Measurements from ENCODE around the gene AFF3. TPM values are rescaled to one million over a fixed set of nuclear protein-coding genes. Genes with fewer than 3 reads are reported as not detected.
A peak's percentile ranks its signal among the peaks of the same experiment; 100 is the strongest.

AFF3 gene
- total and polyA plus RNA-seq, 2 donors (not counting 3 experiments of a cell fraction or from before 2014, with no cell fraction given), result 0.06 to 0.07 TPM

DNA sequence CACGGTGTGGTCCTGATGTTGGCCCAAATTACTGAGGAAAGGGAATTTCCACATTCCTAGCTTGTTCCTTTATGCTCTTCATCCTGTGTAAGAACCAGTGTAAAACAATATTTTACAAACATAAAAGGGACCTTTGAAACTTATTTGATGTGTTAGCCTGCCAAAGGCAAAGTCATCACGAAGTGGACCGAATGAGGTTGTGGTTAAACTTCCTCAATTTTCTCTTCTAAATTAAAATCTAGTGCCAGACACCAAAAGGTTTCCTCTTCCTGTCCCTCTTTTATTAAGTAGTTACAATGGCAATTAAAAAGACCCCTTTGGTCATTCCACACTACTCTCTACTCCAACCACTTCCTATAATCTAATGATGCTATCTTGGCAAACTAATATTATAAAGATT lies 279.8 kb downstream of the AFF3 start:
- H3K79me2 ChIP-seq (ENCODE audit: control insufficient read depth, insufficient read depth, low read length), result no peaks in the 10 kb centered on the region
- H3K27me3 ChIP-seq (ENCODE audit: control insufficient read depth in 2 of 2, insufficient read depth in 2 of 2, low read length in 2 of 2), result no peaks in the 10 kb centered on the region
- dilution Hi-C loops (cut with MboI; ENCODE audit: extremely low pct_ligation_motif_present, low sequenced_read_pairs), result no loop called here
- H4K20me1 ChIP-seq (replicated peaks; ENCODE audit: control insufficient read depth, extremely low read depth, insufficient read depth, low read length), result no peaks in the 10 kb centered on the region
- H3K27ac ChIP-seq (ENCODE audit: insufficient read depth, low read depth, low read length), result peak overlapping the region; percentile 82
- TF ChIP-seq EZH2 (IDR thresholded peaks at IDR 0.05; ENCODE audit: borderline replicate concordance, low read depth, low read length, severe bottlenecking) (no peak), POLR2A (IDR thresholded peaks at IDR 0.05; ENCODE audit: low read depth, low read length) (no peak), FOS (IDR thresholded peaks at IDR 0.05; ENCODE audit: borderline replicate concordance, insufficient read depth, low read length) (no peak), JUN (IDR thresholded peaks at IDR 0.05; ENCODE audit: borderline replicate concordance, insufficient read depth, insufficient read length, low read depth) (no peak), POLR2AphosphoS5 (IDR thresholded peaks at IDR 0.05; ENCODE audit: insufficient read depth, low read depth, low read length) (no peak), MYC (IDR thresholded peaks at IDR 0.05; ENCODE audit: low read depth, low read length) (no peak), GATA2 (IDR thresholded peaks at IDR 0.05; ENCODE audit: insufficient read depth, insufficient read length, low read depth, low read length) (no peak)
- TF ChIP-seq, protein P1, sequence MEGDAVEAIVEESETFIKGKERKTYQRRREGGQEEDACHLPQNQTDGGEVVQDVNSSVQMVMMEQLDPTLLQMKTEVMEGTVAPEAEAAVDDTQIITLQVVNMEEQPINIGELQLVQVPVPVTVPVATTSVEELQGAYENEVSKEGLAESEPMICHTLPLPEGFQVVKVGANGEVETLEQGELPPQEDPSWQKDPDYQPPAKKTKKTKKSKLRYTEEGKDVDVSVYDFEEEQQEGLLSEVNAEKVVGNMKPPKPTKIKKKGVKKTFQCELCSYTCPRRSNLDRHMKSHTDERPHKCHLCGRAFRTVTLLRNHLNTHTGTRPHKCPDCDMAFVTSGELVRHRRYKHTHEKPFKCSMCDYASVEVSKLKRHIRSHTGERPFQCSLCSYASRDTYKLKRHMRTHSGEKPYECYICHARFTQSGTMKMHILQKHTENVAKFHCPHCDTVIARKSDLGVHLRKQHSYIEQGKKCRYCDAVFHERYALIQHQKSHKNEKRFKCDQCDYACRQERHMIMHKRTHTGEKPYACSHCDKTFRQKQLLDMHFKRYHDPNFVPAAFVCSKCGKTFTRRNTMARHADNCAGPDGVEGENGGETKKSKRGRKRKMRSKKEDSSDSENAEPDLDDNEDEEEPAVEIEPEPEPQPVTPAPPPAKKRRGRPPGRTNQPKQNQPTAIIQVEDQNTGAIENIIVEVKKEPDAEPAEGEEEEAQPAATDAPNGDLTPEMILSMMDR (IDR thresholded peaks at IDR 0.05; ENCODE audit: extremely low read depth in 1 of 2, insufficient read depth in 1 of 2, low read depth in 1 of 2, low read length in 2 of 2), result no peak
- TF ChIP-seq, protein P2, sequence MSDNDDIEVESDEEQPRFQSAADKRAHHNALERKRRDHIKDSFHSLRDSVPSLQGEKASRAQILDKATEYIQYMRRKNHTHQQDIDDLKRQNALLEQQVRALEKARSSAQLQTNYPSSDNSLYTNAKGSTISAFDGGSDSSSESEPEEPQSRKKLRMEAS (IDR thresholded peaks at IDR 0.05; ENCODE audit: insufficient read depth, insufficient read length), result no peak
- no peaks in the 10 kb centered on the region for H3K9me1 ChIP-seq (replicated peaks; ENCODE audit: control insufficient read depth, extremely low read depth, insufficient read depth, low read length)
- no peak overlapping the region for H2AFZ ChIP-seq (ENCODE audit: low read depth, low read length)
- no peak for FAIRE-seq
- H3K4me3 ChIP-seq (replicated peaks in 1 of 3; ENCODE audit: insufficient read depth in 1 of 3, low read depth in 1 of 3, low read length in 3 of 3), result no peak overlapping the region
- no TSS peak for BruUV-seq (replicated peaks)
- ChIA-PET POLR2A (no interaction called here), CTCF (interaction anchor here (1.1 to 3.0 kb wide), 2 partner anchors 17 to 19 kb away, joined by 4 to 9 read pairs; no protein-coding TSS in a partner anchor)
- H3K9me3 ChIP-seq (replicated peaks; ENCODE audit: control insufficient read depth, insufficient read depth, low read length), result no peaks in the 10 kb centered on the region
- DNase-seq (ENCODE audit: low read depth, low spot score), result no peak
- no peak overlapping the region for H3K9ac ChIP-seq (replicated peaks; ENCODE audit: extremely low read depth, insufficient read depth, low read length)
- H3K4me1 ChIP-seq (ENCODE audit: control insufficient read depth, extremely low read depth, insufficient read depth, low read length), result peaks cover 34% of the 10 kb centered on the region
- intact Hi-C loops (cut with micrococcal nuclease), result no loop called here
- no peak overlapping the region for H3K4me2 ChIP-seq (ENCODE audit: insufficient read depth, low read length)
- H3K36me3 ChIP-seq (ENCODE audit: control insufficient read depth in 2 of 2, extremely low read depth in 1 of 2, insufficient read depth in 2 of 2, low read length in 2 of 2), result no peaks in the 10 kb centered on the region
